SK-N-SH (cell line): ENCODE results near the gene DICER1. TPM values are rescaled to one million over a fixed set of nuclear protein-coding genes. Genes with fewer than 3 reads are reported as not detected.

ENCODE experiments used
- CTCF ChIA-PET: fragments of 300-600, 350-600 bp; formaldehyde crosslinking; extraction: SDS; loops from one replicate; lab custom pipeline; 2021; lab: Yijun Ruan, JAX
- POLR2A ChIA-PET: fragments of 350-600 bp; sonication (Branson Sonifier 250); formaldehyde crosslinking; extraction: SDS; loops from one replicate; lab custom pipeline; 2020; ENCODE audit warnings: antibody characterized with exemption, inconsistent platforms; lab: Yijun Ruan, JAX
- DNase-seq: peaks from one replicate; pipeline ENCODE4 v3.0.0; 2012
- H2AFZ ChIP-seq: fragments of 200-600 bp; sonication (generic); 2 replicates; pipeline ENCODE4 v1.8.1; 2016; ENCODE audit warnings: antibody characterized with exemption, mild to moderate bottlenecking, low read depth
- H3F3A ChIP-seq: fragments of 200-600 bp; sonication (generic); replicated peaks from 2 replicates; pipeline ENCODE3; 2016; ENCODE audit warnings: antibody characterized with exemption, mild to moderate bottlenecking; ENCODE audit not compliant: insufficient read depth
- H3K27ac ChIP-seq, 2 experiments: fragments of 200-500 bp in 1 of 2; fragments of 200-600 bp in 1 of 2; sonication (Bioruptor generic) in 1 of 2; sonication (generic), shearing (Covaris generic) in 1 of 2; 2 replicates each; pipeline versions ENCODE4 v1.5.1 to v1.6.1; 2014 to 2016; ENCODE audit warnings: low read depth in 2 of 2, inconsistent platforms in 1 of 2, low read length in 1 of 2, mild to moderate bottlenecking in 1 of 2, mixed read lengths in 1 of 2
- H3K27me3 ChIP-seq: fragments of 200-600 bp; sonication (generic), shearing (Covaris generic); 2 replicates; pipeline ENCODE4 v1.6.1; 2016; ENCODE audit warnings: mixed run types; ENCODE audit not compliant: insufficient read depth
- H3K36me3 ChIP-seq, 2 experiments: fragments of 200-500 bp in 1 of 2; fragments of 200-600 bp in 1 of 2; sonication (Bioruptor generic) in 1 of 2; sonication (generic) in 1 of 2; replicated peaks in 1 of 2; 2 replicates each; pipeline versions ENCODE3 to v1.5.1; 2014 to 2016; ENCODE audit warnings: low read length in 1 of 2, mild to moderate bottlenecking in 1 of 2; ENCODE audit not compliant: insufficient read depth in 2 of 2, control insufficient read depth in 1 of 2
- H3K4me1 ChIP-seq, 2 experiments: fragments of 200-500 bp in 1 of 2; fragments of 200-600 bp in 1 of 2; sonication (Bioruptor generic) in 1 of 2; sonication (generic), shearing (Covaris generic) in 1 of 2; 2 replicates each; pipeline versions ENCODE4 v1.5.1 to v1.6.1; 2014 to 2016; ENCODE audit warnings: low read depth in 1 of 2, low read length in 1 of 2, mixed run types in 1 of 2; ENCODE audit not compliant: insufficient read depth in 2 of 2, control insufficient read depth in 1 of 2
- H3K4me2 ChIP-seq: fragments of 200-600 bp; sonication (generic), shearing (Covaris generic); 2 replicates; pipeline ENCODE4 v1.6.1; 2017; ENCODE audit warnings: mixed run types
- H3K4me3 ChIP-seq, 2 experiments: fragments of 200-500 bp in 1 of 2; fragments of 200-600 bp in 1 of 2; sonication (Bioruptor generic) in 1 of 2; sonication (generic), shearing (Covaris generic) in 1 of 2; 2 replicates each; pipeline versions ENCODE4 v1.5.1 to v1.8.1; 2014 to 2016; ENCODE audit warnings: low read depth in 2 of 2, inconsistent platforms in 1 of 2, low read length in 1 of 2, mild to moderate bottlenecking in 1 of 2, mixed read lengths in 1 of 2, moderate library complexity in 1 of 2
- H3K79me2 ChIP-seq: fragments of 200-600 bp; sonication (generic); 2 replicates; pipeline ENCODE4 v1.8.1; 2017; ENCODE audit warnings: mild to moderate bottlenecking; ENCODE audit not compliant: insufficient read depth
- H3K9ac ChIP-seq: fragments of 200-600 bp; sonication (generic); 2 replicates; pipeline ENCODE4 v1.6.1; 2017; ENCODE audit warnings: mixed run types
- H3K9me2 ChIP-seq: fragments of 200-600 bp; sonication (generic); 2 replicates; pipeline ENCODE4 v1.6.1; 2017; ENCODE audit warnings: mixed run types
- H3K9me3 ChIP-seq: fragments of 200-600 bp; sonication (generic); 2 replicates; pipeline ENCODE4 v1.6.1; 2017; ENCODE audit warnings: mixed run types, mild to moderate bottlenecking, moderate library complexity
- H4K20me1 ChIP-seq: fragments of 200-600 bp; sonication (generic); 2 replicates; pipeline ENCODE4 v1.6.1; 2017; ENCODE audit warnings: mild to moderate bottlenecking, mixed run types; ENCODE audit not compliant: insufficient read depth
- CHD2 ChIP-seq: fragments of 150-350 bp; IDR thresholded peaks from 2 replicates; pipeline ENCODE4 v1.6.1; 2018; ENCODE audit warnings: low read length; ENCODE audit not compliant: partially characterized antibody
- EP300 ChIP-seq, 2 experiments: IDR thresholded peaks; 2 replicates each; pipeline versions ENCODE4 v1.4.0 to v1.6.1; 2012; ENCODE audit warnings: borderline replicate concordance in 1 of 2, low read depth in 1 of 2, low read length in 1 of 2
- EZH2phosphoT487 ChIP-seq: fragments of 200-600 bp; sonication (generic); IDR thresholded peaks from 2 replicates; pipeline ENCODE4 v1.6.1; 2017; ENCODE audit warnings: low read depth, mixed run types, mild to moderate bottlenecking, antibody characterized with exemption, moderate library complexity, borderline replicate concordance
- FOXJ3 ChIP-seq: sonication (generic); formaldehyde crosslinking; IDR thresholded peaks from 2 replicates; pipeline ENCODE4 v1.5.1; 2020; ENCODE audit warnings: mild to moderate bottlenecking, missing genetic modification reagents
- GATA2 ChIP-seq: sonication (generic); formaldehyde crosslinking; IDR thresholded peaks from 2 replicates; pipeline ENCODE4 v1.5.0; 2020; ENCODE audit warnings: mild to moderate bottlenecking, missing genetic modification reagents
- JUND ChIP-seq: IDR thresholded peaks from 2 replicates; pipeline ENCODE4 v1.4.0; 2012
- MAX ChIP-seq: IDR thresholded peaks from 2 replicates; pipeline ENCODE4 v1.4.0; 2012; ENCODE audit warnings: low read depth
- MEF2A ChIP-seq: IDR thresholded peaks from 2 replicates; pipeline ENCODE4 v1.4.0; 2012; ENCODE audit warnings: low read depth, borderline replicate concordance
- NFIC ChIP-seq: IDR thresholded peaks from 2 replicates; pipeline ENCODE4 v1.4.0; 2012; ENCODE audit warnings: borderline replicate concordance
- NRF1 ChIP-seq: IDR thresholded peaks from 2 replicates; pipeline ENCODE4 v1.6.1; 2012; ENCODE audit warnings: low read depth, mild to moderate bottlenecking, low read length
- PBX3 ChIP-seq: IDR thresholded peaks from 2 replicates; pipeline ENCODE4; 2012
- RAD21 ChIP-seq: IDR thresholded peaks from 2 replicates; pipeline ENCODE4 v1.6.1; 2012; ENCODE audit warnings: mild to moderate bottlenecking, low read length
- RFX5 ChIP-seq: IDR thresholded peaks from 2 replicates; pipeline ENCODE4 v1.6.1; 2012; ENCODE audit warnings: mild to moderate bottlenecking, improper control_type of control experiment, low read length
- RXRA ChIP-seq: IDR thresholded peaks from 2 replicates; pipeline ENCODE4 v1.4.0; 2012; ENCODE audit warnings: low read depth, mild to moderate bottlenecking, borderline replicate concordance
- TAF1 ChIP-seq: IDR thresholded peaks from 2 replicates; pipeline ENCODE4 v1.6.1; 2012; ENCODE audit warnings: low read depth, mild to moderate bottlenecking, low read length, moderate library complexity, borderline replicate concordance
- TEAD4 ChIP-seq: IDR thresholded peaks from 2 replicates; pipeline ENCODE4 v1.4.0; 2012; ENCODE audit warnings: mild to moderate bottlenecking, borderline replicate concordance; ENCODE audit not compliant: insufficient read depth
- USF1 ChIP-seq: IDR thresholded peaks from 2 replicates; pipeline ENCODE4 v1.4.0; 2012; ENCODE audit warnings: low read depth, borderline replicate concordance
- YY1 ChIP-seq: IDR thresholded peaks from 2 replicates; pipeline ENCODE4 v1.4.0; 2012; ENCODE audit warnings: low read depth, mild to moderate bottlenecking
- WGBS: methylation state at CpG from one replicate; pipeline ENCODE4 v1.1.6; 2017; ENCODE audit warnings: low lambda C conversion rate; 5-methylcytosine and 5-hydroxymethylcytosine counted together
- polyA plus RNA-seq, 3 experiments: library from polyadenylated mRNA; depleted of rRNA; stranded (reverse); fragments of >200 nt; gene quantifications; 2 replicates each; pipeline ENCODE4 v1.2.3, GENCODE V29; 2012

The DICER1 gene
- polyA plus RNA-seq, 1 of the 3 experiments (the other 2 are of a cell fraction) = 4.7 TPM

GRCh38 chr14:95125915-95126314 is 31.4 kb downstream of the DICER1 start:
- 94% methylated on average over 4 of the region's 4 CpGs for WGBS
- CTCF ChIA-PET = no interaction called here

GRCh38 chr14:95125221-95125620 is 32.1 kb downstream of the DICER1 start:
- Histone ChIP-seq H3K36me3 (peaks cover 41 to 57% of the 10 kb centered on the region in 2 experiments), H3K79me2 (peaks cover 16% of the 10 kb centered on the region; the same call in 1 of the 2 replicates), H3K9me3 (no peaks in the 10 kb centered on the region), H3K27ac (no peak overlapping the region), H4K20me1 (no peaks in the 10 kb centered on the region), H3K4me2 (no peak overlapping the region), H3K9me2 (no peaks in the 10 kb centered on the region), H2AFZ (no peak overlapping the region), H3F3A (peaks cover 3% of the 10 kb centered on the region), H3K27me3 (no peaks in the 10 kb centered on the region), H3K9ac (no peak overlapping the region), H3K4me1 (peaks cover 0 to 11% of the 10 kb centered on the region in 2 experiments; a peak in 2 of 4 replicates), H3K4me3 (no peak overlapping the region)
- WGBS = 91% methylated on average over 3 of the region's 3 CpGs
- ChIA-PET CTCF (interaction anchor here (1.4 kb wide), 1 partner anchor 14 kb away, joined by 5 read pairs; no protein-coding TSS in a partner anchor), POLR2A (no interaction called here)
- no peak for DNase-seq
- no peak for TF ChIP-seq YY1
- no peak for TF ChIP-seq JUND
- no peak for TF ChIP-seq NRF1
- TF ChIP-seq GATA2 (CRISPR knock-in tag) = no peak
- no peak for TF ChIP-seq RXRA
- TF ChIP-seq TAF1 = no peak
- no peak for TF ChIP-seq RFX5
- TF ChIP-seq USF1 = no peak

More at GRCh38 chr14:95125915-95126314, 31.4 kb downstream of the DICER1 start:
- Histone ChIP-seq H3K27ac (no peak overlapping the region), H3K9me2 (no peaks in the 10 kb centered on the region), H3K36me3 (peaks cover 48 to 54% of the 10 kb centered on the region in 2 experiments), H2AFZ (no peak overlapping the region), H3K4me2 (no peak overlapping the region), H3K27me3 (no peaks in the 10 kb centered on the region), H3K9me3 (no peaks in the 10 kb centered on the region), H3K9ac (no peak overlapping the region), H4K20me1 (no peaks in the 10 kb centered on the region), H3K79me2 (peaks cover 14% of the 10 kb centered on the region; the same call in 1 of the 2 replicates), H3F3A (peaks cover 3% of the 10 kb centered on the region), H3K4me3 (no peak overlapping the region), H3K4me1 (peaks cover 0 to 11% of the 10 kb centered on the region in 2 experiments; a peak in 1 of 4 replicates)
- POLR2A ChIA-PET = no interaction called here
- TF ChIP-seq CHD2 (no peak), PBX3 (no peak), MAX (no peak), TAF1 (no peak), FOXJ3 (CRISPR knock-in tag) (no peak), TEAD4 (no peak), EZH2phosphoT487 (no peak), YY1 (no peak), EP300 (IDR thresholded peaks at IDR 0.05; ENCODE audit: borderline replicate concordance in 1 of 2, low read depth in 1 of 2, low read length in 1 of 2) (no peak), NFIC (no peak), RAD21 (no peak), NRF1 (no peak), JUND (no peak), RFX5 (no peak), MEF2A (no peak)
- no peak for DNase-seq
